HG03521 (cell line): ENCODE results near the gene OPHN1.

Experiments used
- ATAC-seq: cut with Tn5 transposase; IDR thresholded peaks from one replicate; pipeline ENCODE4 v1.9.1; 2021; ENCODE audit warnings: mild to moderate bottlenecking, moderate library complexity; ENCODE audit not compliant: unreplicated experiment

The OPHN1 gene

DNA sequence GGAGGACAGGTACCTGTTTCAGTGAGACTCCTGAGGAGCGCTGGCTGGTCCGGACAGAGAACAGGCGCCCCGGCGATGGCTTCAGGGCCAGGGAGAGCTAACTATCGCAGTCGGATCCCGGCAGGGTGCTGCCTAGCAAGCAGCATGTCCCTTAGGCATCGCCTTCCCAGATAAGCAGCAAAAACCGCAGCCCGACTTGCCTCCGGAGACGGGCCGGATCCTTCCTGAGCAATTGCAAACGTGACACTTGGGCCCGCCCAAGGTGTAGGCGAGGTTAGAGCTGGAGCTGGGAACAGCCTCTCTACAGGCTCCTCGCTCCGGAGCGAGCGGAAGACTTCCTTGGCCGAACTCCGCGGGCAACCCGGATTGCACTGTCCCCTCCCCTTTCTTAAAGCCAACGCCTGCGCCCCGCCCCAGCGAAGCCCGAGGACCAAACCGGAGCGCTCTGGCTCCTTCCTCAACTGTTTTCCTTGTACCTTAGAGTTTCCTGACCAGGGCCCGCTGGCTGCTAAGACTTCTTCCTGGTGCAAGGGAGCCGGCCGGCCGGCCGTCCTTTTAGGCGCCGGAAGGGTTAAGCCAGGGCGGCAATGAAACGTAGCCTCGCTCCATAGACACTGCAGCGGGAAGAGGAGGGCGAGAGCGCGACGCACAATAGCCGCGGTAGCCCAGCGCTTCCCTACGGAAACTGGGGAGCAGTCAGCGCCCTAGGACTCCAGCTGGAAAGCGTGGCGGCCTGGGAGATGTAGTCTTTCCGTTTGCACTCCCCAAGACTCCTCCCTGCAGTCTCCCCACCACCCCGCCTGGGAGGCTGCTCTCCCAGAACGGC lies at the start of gene OPHN1:
TSS of gene OPHN1 (minus strand) at position 341 of the 826 bp plus-strand sequence. CDS start 475 bp downstream, outside the sequence.
- no peak for ATAC-seq

DNA sequence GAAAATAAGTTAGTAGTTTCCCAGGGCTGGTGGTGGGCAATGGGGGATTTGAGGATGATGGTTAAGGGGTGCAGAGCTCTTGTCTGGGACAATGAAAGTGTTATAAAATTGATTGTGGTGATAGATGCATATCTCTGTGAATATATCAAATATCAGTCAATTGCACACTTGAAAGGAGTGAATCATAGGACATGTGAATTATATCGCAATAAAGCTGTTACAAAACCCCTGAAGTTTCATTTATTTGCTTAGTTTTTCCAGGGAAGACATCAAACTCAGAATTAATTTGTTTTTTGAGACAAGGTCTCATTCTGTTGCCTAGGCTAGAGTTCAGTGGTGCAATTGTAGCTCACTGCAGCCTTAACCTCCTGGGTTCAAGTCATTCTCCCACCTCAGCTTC lies 47.7 kb upstream of the OPHN1 start:
- no peak for ATAC-seq

DNA sequence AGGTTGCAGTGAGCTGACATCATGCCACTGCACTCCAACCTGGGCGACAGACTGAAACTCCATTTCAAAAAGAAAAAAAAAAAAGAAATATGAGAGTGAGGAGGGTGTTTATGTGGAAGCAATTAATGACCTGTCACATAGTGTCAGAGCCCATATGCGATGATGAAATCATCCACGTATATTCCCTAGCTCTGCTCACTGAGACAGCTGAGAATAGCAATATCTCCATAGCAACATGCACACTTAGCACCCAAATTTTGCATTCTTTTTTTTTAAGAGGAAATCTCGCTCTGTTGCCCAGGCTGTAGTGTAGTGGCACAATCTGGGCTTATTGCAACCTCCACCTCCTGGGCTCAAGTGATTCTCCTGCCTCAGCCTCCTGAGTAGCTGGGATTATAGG lies 31.5 kb upstream of the OPHN1 start:
- ATAC-seq = no peak

GRCh38 chrX:68463880-68464279 lies 30.6 kb upstream of the OPHN1 start:
- ATAC-seq = no peak

GRCh38 chrX:68462653-68463052 lies 29.4 kb upstream of the OPHN1 start:
- peak; percentile 64 for ATAC-seq

GRCh38 chrX:68462197-68462596 lies 28.9 kb upstream of the OPHN1 start:
- no peak for ATAC-seq

- no peak for ATAC-seq
These were observed 28.3 kb upstream of the OPHN1 start for GRCh38 chrX:68461576-68461975.

GRCh38 chrX:68461093-68461492 lies 27.8 kb upstream of the OPHN1 start:
- no peak for ATAC-seq

- no peak for ATAC-seq
These were observed 21.8 kb upstream of the OPHN1 start for GRCh38 chrX:68455151-68455510.

- ATAC-seq = no peak
These were observed 21.3 kb upstream of the OPHN1 start for GRCh38 chrX:68454476-68455150.

- no peak for ATAC-seq
These were observed 18.4 kb upstream of the OPHN1 start for GRCh38 chrX:68451720-68452119.

DNA sequence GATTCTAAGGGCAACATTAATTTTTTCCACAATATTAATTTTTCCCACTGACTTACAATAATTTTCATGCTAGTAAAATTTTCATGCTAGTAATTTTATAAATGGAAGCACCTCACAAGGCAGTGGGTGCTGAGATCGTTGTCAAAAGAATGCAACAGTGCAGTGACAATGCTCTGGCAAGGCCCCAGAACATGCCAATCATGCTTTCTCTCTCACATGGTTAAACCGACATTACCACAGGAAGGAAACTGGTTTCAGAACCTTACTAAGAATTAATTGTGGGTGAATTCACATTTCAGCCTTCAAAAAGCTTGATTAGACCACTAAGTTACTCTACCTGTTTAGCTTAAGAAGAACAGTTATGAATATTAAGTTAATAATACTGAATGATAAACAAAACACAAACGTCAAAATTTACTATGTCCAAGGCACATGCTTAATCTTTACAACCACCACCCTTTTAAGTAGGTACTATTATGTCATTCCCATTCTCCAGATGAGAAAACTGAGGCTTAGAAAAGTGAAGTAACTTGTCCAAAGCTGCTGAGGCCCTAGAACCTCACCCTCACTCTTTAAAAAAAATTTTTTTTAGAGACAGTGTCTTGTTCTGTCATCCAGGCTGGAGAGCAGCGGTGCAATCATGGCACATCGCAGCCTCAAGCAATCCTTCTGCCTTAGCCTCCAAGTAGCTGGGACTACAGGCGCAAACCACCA lies 10.0 kb upstream of the OPHN1 start:
- ATAC-seq = no peak

- no peak for ATAC-seq
These were observed 7.6 kb upstream of the OPHN1 start for GRCh38 chrX:68440940-68441339.

- no peak for ATAC-seq
These were observed 7.1 kb upstream of the OPHN1 start for GRCh38 chrX:68440442-68440841.

DNA sequence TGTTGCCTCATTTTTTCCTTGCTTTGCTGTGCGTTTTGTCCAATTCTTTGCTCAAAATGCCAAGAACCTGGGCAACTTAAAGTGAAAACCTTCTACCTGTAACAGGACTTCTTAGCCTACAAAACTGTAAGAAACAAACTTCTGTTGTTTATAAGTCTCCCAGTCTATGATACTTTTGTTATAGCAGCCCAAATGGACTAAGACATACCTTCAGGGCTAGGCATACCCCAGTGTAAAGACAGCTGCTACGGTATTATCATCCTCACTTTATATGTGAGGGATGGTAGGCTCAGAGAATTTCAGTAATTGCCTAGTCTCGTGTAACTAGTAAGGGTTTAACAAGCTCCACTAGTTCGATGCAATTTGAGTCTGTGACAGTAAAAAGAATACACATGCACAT lies 6.0 kb upstream of the OPHN1 start:
- no peak for ATAC-seq

DNA sequence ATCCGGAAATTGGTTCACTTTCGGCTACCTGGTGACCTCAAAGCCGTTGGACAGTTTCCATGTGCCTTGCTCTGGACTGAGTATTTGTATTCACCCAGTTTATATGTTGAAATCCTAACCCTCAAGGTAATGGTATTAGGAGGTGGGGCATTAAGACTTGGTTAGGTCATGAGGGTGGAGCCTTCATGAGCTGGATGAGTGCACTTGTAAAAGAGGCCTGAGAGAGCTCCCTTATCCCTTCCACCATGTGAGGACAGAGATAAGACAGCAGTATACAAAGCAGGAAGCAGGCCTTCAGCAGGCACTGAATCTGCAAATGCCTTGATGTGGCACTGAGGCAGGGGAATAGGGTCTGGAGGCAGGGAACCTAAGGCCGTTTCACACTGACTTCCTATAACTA lies 5.3 kb upstream of the OPHN1 start:
- ATAC-seq = no peak

GRCh38 chrX:68433981-68434299 lies 645 bp upstream of the OPHN1 start:
- no peak for ATAC-seq

DNA sequence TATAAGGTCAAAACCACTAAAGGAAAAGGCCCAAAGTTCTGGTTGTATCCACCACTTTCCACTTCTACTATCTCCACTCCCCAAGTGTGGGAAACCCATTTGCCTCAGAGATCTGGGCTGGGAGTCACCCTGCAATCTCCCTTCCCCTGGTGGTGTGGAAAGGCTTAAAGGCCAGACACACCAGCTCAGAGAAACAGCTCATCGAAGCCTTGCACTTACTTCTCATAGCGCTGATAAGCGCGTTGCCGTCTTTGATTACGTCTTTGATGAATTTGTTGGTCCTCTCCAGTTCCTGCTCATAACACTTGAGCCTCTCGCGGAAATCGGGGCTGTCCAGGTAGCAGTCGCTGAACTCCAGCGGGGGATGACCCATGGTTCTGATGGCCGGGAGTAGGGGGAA lies 647 bp downstream of the OPHN1 start:
- no peak for ATAC-seq

GRCh38 chrX:68431836-68432235 lies 1.5 kb downstream of the OPHN1 start:
- ATAC-seq = no peak

DNA sequence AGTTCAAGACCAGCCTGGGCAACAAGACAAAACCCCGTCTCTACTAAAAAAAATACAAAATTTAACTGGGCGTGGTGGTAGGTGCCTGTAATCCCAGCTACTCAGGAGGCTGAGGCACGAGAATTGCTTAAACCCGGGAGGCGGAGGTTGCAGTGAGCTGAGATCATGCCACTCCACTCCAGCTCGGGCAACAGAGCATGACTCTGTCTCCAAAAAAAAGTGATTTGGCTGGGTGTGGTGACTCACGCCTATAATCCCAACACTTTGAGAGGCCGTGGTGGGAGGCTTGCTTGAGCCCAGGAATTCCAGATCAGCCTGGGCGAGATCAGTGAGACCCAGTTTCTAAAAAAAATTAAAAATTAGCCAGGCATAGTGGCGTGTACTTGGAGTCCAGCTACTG lies 4.1 kb downstream of the OPHN1 start:
- no peak for ATAC-seq

GRCh38 chrX:68428431-68428830 lies 4.9 kb downstream of the OPHN1 start:
- no peak for ATAC-seq

DNA sequence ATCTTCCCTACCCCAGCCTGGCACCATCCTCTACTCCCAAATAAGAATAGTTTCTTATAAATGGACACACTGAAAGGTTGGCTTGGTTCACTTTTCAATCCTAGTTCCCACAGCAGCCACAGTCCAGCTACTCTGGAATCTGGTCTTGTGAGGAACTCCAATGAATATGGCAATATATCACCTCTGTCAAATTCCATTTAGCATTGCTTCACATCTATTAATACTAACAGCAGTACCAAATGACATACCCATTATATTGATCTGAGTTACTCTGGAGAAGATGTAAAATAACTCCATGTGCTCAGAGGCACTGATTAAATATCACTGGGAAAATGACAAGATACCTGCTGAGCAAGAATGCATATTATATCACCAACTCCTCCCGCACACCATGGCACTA lies 8.6 kb downstream of the OPHN1 start:
- no peak for ATAC-seq
